Stimulated activated CD8-positive, alpha-beta memory T cell treated with anti-CD3 and anti-CD28 coated beads, Interleukin-15, amount 100 ng/mL, for 1 hour (primary cell): ENCODE data around the gene DUSP8.

Experiments
- DNase-seq: peaks from one replicate; pipeline ENCODE4 v3.0.0-alpha.2; 2020; ENCODE audit warnings: low read depth

Gene DUSP8

DNA sequence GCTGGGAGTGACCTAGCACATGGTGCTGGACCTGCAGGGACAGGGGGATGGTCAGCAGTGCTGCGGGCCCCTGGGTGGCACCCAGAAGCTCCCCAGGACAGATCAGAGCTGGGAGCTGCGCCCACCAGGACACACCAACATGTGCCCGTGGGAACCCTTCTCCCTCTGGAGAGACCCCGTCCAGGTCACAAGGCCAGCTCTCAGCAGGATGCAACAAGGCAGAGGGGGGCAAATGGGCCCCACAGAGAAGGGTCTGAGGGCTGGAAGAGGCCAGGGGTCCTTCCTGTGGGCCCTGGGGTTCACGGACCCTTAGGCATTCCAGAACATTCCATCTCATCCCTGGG lies 6.2 kb downstream of the DUSP8 start:
- no peak for DNase-seq

DNA sequence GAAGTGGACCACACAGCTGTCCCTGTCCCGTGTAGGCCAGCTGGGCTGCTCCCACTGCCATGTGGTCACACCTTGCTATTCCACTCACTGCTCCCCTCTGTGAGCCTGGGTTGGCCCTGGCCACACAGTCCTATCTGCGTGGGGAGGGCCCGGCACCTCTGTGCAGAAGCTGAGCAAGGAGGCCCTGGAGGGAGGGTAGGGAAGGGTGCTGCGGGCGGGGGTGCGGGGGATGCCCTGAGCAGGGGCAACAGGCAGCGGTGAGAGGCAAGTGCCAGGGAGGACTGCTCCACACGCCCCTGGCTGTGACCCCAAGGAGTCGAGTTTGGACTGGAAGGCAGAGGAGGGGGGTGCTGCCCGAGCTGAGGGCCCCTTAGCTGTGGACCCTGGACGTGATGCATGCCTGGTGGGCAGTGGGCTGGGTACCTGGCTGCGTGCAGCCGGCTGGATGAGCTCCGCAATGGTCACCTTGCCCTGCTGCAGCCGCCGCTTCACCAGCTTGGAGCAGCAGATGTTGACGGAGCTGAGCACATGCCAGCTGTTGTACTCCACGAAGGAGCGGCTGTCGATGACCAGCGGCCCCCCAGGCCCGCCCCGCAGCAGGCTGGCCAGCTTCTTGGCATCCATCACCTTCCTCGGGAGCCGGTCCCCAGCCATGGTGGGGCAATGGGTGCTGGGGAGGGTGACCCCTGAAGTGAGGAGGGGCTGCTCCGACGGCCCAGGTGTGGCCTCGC lies 6.7 kb downstream of the DUSP8 start:
- no peak for DNase-seq

DNA sequence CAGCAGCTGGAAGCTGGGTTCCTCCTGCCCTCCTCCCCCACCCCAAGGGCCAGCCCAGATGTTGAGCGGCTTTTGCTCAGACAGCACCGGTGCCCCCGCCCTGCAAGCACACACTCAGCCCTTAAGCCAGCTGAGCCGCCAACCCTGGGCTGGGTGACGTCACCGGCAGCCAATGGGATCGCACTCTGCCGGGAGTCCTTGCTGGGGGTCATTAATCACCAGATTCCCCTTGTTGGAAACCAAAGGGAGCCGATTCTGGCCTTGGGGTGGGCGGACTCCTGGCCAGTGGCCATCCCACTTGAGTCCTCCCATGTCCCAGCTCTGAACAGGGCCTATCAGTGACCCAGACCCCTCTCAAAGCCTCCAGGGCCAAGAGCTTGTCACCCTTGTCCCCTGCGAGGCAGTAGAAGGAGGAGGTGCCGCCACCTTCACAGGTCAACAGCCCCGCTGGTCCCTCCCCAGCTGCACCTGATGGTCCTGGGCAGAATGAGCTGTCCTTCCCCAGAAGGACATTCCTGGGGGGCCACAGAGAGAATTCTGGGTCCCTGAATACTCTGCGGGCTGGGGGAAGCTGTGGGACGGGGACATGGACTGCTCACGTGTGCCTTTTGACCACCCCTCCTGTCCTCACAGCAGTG lies 7.4 kb downstream of the DUSP8 start:
- DNase-seq = no peak

DNA sequence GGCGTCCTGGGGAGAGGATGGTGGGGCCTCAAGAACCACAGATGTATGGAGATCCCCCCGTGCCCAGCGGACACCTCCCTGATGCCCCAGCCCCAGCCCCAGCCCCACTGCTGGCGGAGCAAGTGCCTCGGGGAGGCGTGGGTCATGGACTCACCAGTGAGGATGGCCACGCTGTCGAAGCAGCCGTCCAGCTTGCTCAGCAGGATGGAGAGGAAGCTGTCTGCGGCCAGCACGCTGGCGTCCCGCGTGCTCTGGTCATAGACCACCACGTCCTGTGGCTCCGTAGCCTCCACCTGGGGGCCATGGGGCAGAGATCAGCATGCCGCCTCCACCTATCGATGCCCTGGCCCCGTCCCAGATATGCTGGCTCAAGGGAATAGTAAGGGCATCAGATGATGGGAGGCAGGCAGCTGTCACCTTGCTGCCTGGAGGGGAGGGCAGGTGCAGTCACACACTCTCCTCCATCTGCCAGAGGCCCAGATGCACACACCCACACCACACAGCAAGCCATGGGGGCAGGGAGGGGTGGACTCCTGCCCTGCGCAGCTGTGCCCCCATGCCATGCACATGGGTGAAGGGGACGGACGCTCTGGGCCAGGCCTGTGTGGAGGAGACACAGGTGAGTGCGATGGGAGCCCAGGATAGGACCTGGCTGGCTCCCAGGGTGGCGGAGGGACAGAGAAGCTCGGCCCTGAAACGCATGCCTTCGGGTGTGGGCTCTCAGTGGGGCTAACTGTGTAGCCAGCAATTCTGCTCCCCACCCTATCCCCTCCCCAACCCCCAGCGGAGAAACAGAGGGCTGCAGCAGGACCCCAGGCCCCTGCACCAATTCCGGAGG lies 8.2 kb downstream of the DUSP8 start:
- no peak for DNase-seq

DNA sequence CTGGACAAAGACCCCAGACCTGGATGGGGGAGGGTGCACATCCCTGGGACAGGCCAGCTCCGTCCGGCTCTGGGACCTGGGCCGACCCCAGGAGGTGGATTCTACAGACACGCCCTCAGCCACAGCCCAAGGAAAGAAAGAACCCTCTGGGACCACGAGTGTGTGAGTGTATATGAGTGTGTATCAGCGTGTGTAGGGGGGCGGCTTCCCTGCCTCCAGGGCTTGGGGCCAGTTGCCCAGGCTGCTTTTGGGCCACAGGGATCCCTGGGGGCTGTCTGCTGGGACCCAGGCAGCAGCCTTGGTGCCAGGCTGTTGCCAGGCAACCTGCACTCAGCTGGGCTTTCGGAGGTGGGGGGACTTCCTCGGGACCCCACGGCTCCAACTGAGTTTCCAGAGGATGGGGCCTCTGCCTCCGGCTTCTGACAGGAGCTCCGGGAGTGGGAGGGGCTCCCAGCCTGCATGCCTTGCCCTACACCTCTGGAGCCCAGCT lies 8.9 kb downstream of the DUSP8 start:
- DNase-seq = no peak

DNA sequence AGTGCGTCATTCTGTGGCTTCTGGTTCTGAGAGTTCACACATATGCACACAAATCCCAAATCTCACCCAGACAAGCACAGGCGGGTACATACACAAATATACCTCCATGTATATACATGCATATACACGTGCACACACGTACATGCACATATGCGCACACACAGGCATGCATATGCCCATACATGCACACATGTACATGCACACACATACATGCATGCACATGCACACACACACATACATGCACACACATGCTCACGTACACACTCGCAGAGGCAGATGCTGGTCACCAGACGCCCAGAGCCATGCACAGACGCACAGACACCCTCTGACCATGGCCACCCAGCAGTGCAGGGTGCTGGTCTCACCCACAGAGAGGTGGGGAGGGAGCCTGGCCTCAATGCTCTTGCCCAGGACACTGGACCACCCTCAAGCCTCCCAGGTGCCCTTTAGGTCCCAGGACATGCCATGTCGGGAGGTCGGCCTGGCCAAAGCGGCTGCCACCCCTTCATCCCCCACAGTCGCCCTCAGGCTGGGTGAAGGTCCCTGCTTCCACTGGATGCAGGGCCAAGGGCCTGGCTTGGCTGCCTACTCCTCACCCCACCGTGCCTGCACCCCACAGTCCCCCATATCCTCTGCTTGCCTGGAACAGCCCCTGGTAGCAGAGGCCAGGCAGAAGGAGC lies 9.5 kb downstream of the DUSP8 start:
- no peak for DNase-seq

DNA sequence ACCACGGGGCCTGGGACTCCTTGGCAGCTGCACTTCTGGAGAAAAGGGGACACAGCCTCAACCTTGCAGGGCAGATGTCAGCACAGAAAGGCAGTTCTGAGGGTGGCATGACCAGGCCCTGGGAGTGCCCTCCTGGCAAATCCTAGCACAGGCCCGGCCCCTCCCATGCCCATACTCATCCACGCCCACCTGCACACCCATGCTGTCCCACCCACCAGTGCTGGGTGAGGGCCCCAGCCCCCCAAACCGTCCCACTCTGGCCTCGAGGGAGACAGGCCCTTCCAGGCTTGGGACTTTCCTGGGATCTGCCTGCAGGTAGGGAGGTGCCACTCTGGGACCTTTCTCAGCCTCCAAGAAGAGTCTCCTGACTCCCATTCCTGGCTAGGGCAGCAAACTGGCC lies 10.1 kb downstream of the DUSP8 start:
- DNase-seq = no peak

DNA sequence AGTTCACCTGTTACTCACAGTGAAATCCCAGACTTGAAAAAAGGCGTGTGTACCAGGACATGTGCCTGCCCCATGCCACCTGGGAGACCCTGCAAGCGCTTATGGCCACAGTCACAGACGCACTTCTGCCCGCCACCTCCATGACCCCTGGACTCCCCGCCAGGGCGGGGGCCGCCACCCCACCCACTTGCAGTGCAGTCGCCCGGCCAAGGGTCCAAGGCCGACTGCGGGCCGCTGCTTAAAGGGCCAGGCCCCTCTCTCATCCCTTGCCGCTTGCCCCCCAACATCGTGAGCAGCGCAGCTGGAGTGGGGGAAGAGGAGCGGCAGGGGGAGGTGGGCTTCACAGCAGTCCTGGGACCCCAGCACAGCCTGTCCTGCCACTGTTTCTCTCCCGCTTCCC lies 10.8 kb downstream of the DUSP8 start:
- no peak for DNase-seq

DNA sequence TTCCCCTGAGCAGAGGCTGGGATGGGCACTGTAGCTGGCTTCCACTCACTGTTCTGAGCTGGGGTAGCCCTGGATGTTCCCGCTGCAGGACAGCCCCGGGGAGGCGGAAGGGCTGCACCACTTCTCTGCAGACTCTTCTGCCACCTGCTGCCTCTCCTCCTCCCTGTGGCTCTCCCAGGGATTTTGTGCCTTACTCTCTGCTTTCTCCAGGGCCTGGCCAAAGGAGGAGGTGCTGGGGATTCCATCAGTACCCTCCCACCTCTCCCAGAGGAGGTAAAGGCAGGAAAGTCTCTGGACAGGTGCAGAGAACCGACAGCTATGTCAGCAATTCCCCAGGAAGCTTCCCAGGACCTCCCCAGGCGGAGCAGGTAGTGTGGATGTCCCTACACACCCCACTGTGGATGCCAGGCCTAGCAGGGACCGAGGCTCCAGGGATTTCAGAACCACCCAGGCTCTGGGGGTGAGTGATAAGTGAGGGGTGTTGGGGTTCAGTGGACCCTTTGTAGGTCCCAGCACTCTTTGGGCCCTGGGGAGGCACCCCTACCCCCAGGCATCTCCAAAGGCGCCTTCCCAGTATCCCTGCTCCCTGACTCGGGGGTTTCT lies 11.3 kb downstream of the DUSP8 start:
- no peak for DNase-seq

DNA sequence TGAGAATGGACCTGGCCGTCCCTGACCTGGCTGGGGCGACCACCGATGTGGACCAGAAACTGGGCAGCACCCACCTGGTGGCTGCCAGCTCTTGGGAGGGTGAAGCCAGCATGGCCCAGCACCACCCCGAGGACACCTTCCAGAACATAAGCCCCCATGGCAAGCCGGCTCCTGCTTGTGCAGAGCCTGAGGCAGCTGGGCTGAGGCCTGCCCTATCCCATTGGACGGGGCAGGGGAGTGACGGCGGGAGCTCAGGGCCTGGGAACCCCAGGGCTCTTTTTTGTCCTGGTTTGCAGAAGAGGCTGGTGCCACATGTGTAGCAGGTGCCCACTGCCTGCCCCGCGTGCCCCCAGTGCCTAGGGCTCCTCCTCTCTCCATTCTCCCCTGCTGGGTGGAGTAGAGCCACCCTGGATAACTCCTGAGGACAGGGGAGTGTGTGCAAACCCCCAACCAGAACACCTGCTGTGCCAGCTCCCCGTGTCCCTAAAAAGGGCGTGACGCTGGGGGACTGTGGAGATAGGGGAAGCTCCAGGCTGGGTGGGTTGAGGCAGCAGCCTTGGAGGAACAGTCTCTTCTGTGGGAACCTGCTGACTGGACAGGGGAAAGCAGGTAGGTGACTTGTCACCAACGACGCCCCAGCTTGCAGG lies 11.9 kb downstream of the DUSP8 start:
- DNase-seq = no peak

DNA sequence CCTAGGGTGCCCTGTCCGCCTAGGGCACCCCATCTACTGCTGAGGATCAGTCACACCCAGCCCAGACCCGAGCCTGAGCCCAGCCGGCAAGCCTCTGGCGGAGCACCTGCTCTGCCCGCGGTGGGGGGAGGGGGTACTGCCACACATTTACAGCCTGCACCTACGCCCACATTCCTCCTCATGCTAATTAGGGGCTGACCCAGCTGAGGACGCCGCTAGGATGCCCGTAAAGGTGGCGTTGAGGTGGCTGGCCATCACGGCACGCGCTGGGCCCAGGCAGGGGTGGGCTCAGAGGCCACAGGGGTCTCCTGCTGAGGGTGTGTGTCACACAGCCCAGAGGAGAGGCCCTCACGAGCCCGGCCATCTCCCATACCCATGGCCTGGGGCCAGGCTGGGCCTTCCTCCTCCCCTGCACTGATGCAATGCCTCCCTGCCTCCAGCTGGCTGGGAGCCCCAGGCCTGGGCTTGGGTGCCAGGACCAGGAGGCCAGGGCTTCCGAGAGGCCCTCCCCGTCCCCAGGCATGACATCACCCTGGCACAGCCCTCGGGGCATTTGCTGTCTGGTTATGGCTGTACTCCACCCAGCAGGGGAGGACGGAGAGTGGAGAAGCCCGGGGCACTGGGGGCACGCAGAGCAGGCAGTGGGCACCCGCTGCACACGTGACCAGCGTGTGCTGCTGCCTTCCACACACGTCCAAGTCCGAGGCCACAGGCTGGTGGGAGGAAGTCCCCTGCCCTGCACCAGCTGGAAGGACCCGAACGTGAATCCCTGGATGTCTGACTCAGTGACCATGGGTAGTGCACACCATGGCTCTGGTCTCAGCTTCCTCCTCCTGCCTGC lies 12.7 kb downstream of the DUSP8 start:
- DNase-seq = no peak

DNA sequence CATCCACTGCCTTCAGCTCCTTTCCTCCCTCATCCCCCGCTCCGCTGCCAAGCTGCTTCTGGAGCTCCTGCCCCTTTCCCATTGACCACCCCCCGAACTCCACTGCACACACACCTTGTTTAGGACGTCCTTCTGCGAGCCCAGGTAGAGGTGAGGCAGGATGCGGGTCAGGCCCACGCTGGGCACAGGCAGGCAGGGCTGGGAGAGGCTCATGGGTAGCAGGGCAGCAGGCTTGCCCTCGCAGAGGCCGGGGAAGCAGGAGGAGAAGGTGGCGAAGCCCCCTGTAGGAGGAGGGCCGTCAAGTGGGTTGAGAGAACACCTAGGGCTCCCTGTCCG lies 13.3 kb downstream of the DUSP8 start:
- no peak for DNase-seq

DNA sequence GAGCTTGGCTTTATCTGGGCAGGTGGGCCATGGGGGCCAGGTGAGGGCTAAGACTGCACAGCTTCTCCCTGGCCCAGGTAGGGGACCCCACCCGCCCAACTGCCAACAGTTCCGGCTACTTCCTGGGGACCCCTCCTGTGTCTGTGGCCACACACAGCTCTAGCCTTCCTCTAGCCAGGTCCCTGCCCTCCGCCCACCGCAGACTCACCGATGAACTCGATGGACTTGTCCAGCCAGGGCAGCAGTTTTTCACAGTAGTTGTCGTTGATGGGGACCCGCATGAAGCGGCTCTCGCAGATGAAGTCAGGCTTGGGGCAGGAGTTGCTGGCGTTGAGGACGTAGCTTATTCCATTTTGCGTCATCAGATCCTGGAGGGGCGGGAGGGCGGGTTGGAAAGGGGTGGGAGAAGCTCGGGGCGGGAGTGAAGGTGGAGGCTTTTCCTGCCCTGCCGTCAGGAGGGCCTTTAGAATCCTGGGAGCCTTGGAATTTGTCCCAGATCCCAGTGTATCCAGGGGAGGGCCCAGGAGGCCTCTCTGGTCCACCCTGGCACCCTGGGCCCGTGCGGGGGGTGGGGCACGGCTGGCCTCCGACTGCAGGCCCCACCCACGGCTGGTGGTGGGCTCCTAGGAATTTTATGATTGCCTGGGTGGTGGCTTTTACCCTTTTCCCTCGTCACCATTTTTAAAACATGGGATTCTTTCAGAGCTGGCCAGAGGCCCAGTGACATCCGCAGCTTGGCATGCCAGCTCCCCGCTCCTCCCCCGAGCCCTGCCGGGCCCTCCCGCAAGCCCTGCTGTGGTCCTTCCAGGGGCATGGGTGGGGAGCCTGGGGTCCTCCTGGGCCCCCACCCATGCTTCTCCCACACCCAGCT lies 13.9 kb downstream of the DUSP8 start:
- DNase-seq = no peak

DNA sequence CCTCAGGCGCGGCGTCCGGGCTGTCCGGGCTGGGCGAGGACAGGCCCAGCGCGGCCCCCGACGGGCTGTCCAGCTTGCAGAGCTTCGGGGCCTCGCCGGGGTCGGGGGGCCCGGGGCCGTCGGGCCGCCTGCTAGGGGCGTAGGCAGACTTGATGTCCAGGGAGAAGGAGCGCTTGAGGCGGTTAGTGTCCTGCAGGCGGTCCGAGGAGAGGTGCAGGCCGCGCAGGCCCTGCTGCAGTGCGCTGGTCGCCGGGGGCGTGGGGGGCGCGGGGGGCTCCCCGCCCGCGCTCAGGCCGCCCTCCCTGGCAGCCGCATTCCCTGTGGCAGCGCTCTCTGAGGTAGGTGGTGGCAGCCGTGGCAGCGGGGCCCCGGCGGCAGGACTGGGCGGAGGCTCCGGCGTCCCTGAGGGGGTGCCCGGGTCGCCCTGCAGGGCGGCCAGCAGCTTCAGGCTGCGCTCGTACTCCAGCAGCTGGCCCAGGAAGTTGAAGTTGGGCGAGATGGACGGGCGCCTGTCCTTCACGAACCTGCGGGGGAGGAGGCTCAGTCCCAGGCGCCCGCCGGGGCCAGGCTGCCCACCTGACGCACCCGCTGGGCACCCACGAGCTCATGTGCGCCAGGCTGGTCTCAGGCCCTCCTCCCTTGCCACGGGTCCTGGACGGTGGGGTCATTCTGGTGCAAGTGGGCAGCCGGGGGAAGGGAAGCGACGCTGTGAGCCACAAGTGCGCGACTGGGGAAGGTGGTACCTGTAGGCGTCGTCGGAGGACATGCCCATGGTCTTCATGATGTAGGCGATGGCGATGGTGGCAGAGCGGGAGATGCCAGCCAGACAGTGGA lies 14.8 kb downstream of the DUSP8 start:
- no peak for DNase-seq

DNA sequence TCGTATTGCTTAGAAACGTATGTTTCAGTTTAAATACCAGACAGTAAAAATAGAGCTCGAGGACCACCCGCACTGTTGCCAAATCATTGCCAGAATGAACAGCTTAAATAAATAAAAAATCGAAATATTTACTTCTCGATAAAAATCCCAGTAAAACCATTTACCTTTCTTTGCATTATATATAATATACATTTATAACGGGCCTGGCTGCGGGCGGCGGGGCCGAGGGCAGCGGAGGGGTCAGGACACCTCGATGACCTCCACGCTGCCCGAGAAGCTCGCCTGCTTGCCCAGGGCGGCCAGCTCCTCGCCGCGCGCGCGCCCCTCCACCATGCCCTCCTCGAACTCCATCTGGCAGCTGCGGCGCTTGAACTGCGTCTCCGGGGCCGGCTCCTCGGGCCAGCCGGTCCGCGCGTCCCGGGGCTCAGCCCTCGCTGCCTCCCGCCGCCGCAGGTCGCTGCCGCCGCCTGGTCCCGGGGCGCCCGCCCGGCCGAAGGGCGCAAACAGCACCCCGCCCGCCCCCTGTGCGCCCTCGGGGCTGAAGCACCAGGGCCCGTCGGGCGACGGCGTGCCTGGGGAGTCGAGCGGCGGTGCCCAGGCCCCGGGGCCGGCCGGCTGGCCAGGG lies 15.7 kb downstream of the DUSP8 start:
- DNase-seq = no peak

DNA sequence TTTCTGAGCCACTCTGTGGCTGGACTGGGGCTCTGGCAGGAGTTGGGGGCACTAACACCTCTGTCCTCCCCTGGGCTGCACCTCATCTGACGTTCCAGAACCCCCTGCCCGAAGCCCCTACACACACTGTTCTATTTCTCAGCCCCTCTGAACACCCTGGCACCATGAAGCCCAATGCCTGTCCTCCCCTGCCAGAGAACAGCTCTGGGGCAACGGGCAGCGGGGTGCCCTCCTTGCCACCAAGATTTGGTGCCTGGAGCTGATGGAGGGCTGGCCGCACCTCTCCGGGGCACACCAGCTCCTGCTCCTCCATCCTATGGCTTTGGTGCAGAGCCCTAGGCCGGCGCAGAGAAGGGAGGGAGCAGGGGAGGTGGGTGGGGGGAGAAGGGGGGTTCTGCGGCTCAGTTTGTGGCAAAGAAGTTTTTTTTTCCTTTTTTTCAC lies 16.3 kb downstream of the DUSP8 start:
- DNase-seq = no peak

DNA sequence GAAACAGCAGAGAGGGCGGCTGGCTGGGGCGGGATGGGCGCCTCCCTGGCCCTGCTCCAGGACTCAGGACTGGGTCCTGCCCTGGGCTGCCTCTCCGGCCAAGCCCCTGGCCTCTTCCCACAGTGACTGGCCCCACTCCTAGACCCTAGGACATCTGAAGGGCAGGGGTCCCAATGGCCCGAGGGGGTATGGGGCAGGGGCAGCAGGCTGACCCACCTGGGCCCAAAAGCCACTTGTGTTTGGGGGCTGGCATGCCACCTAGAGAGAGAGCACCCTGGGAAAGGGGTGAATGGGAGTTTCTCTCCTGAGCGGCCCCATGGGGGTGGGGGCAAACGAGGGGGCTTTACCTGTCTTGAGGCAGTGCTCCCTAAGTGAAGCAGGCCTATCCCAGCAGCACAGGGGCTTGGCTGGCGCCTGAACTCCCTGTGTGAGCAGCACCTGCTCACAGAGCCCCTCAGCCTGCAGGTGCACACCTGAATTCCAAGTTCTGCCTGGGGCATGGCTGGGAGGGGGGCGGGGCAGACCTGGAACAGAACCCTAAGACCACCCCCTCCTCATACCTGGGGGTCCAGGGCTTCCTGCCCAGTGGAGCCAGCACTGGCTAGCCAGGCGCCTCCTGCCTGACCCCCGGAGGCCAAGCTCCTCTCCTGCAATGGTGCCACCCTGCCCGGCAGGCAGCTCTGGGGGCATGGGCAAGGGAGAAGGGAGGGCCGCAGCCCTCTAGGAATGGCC lies 16.9 kb downstream of the DUSP8 start:
- no peak for DNase-seq
